IMR-90 (cell line): ENCODE data around the gene NAT14. TPM values are rescaled to one million over a fixed set of nuclear protein-coding genes. Genes with fewer than 3 reads are reported as not detected.

Experiments
- ATAC-seq: fragments of 200-7000 bp; cut with Tn5 transposase; 2 replicates; pipeline ENCODE4 v1.9.1; 2020; ENCODE audit warnings: low read depth, mild to moderate bottlenecking, moderate library complexity
- BruUV-seq: library from RNA; stranded (reverse); fragments of 400-500 nt; replicated peaks from 2 replicates; lab custom pipeline; 2021; lab: Mats Ljungman, UMichigan
- CTCF ChIA-PET: fragments of 300-600 bp; formaldehyde crosslinking; extraction: SDS; loops from one replicate; lab custom pipeline; 2021; ENCODE audit warnings: antibody characterized with exemption; lab: Yijun Ruan, JAX
- POLR2A ChIA-PET: fragments of 300-600 bp; sonication (Branson Sonifier 250); formaldehyde crosslinking; loops from one replicate; lab custom pipeline; 2022; ENCODE audit warnings: antibody characterized with exemption; ENCODE audit not compliant: unreplicated experiment; lab: Charles Lee
- DNase-seq: peaks from one replicate; pipeline ENCODE4 v3.0.0; 2013
- H2AFZ ChIP-seq: replicated peaks from 2 replicates; pipeline ENCODE3; 2013; ENCODE audit warnings: low read length, mild to moderate bottlenecking; ENCODE audit not compliant: poor library complexity
- H2AK5ac ChIP-seq: 2 replicates; pipeline ENCODE4 v1.6.1; 2013; ENCODE audit warnings: low read depth, low read length, inconsistent platforms
- H2AK9ac ChIP-seq: replicated peaks from 2 replicates; pipeline ENCODE3; 2013; ENCODE audit warnings: mild to moderate bottlenecking, low read depth, low read length, moderate library complexity; ENCODE audit not compliant: poor library complexity
- H2BK120ac ChIP-seq: 2 replicates; pipeline ENCODE4 v1.6.1; 2013; ENCODE audit warnings: low read depth, low read length, inconsistent platforms
- H2BK15ac ChIP-seq: 3 replicates; pipeline ENCODE4 v1.6.1; 2013; ENCODE audit warnings: low read depth, low read length, inconsistent platforms
- H2BK20ac ChIP-seq: 2 replicates; pipeline ENCODE4 v1.6.1; 2013; ENCODE audit warnings: low read depth, mild to moderate bottlenecking, inconsistent platforms, low read length, moderate library complexity
- H2BK5ac ChIP-seq: 2 replicates; pipeline ENCODE4 v1.6.1; 2013; ENCODE audit warnings: mild to moderate bottlenecking, low read depth, low read length, inconsistent platforms; ENCODE audit not compliant: poor library complexity, severe bottlenecking
- H3K14ac ChIP-seq: replicated peaks from 2 replicates; pipeline ENCODE4 v1.6.1; 2013; ENCODE audit warnings: low read depth, low read length, inconsistent platforms
- H3K18ac ChIP-seq: 2 replicates; pipeline ENCODE4 v1.6.1; 2013; ENCODE audit warnings: low read depth, low read length, control low read depth
- H3K23ac ChIP-seq: 2 replicates; pipeline ENCODE4 v1.6.1; 2013; ENCODE audit warnings: low read depth, low read length, inconsistent platforms
- H3K27ac ChIP-seq: 2 replicates; pipeline ENCODE4 v1.5.1; 2013; ENCODE audit warnings: mild to moderate bottlenecking, control low read depth, low read length; ENCODE audit not compliant: insufficient read depth
- H3K27me3 ChIP-seq: 2 replicates; pipeline ENCODE4 v1.6.1; 2013; ENCODE audit warnings: low read length; ENCODE audit not compliant: control insufficient read depth, insufficient read depth
- H3K36me3 ChIP-seq: 2 replicates; pipeline ENCODE4 v1.6.1; 2013; ENCODE audit warnings: low read length, mixed read lengths; ENCODE audit not compliant: control insufficient read depth, insufficient read depth
- H3K4ac ChIP-seq: 2 replicates; pipeline ENCODE4 v1.6.1; 2013; ENCODE audit warnings: low read depth, low read length, inconsistent platforms
- H3K4me1 ChIP-seq: 2 replicates; pipeline ENCODE4 v1.6.1; 2013; ENCODE audit warnings: low read length, mixed read lengths; ENCODE audit not compliant: control insufficient read depth, insufficient read depth
- H3K4me2 ChIP-seq: 2 replicates; pipeline ENCODE4 v1.6.1; 2013; ENCODE audit warnings: low read depth, mild to moderate bottlenecking, control low read depth, low read length, moderate library complexity
- H3K4me3 ChIP-seq: 2 replicates; pipeline ENCODE4 v1.5.1; 2013; ENCODE audit warnings: low read depth, mild to moderate bottlenecking, control low read depth, low read length, moderate library complexity; ENCODE audit not compliant: insufficient read depth
- H3K56ac ChIP-seq: 2 replicates; pipeline ENCODE4 v1.6.1; 2013; ENCODE audit warnings: low read length, inconsistent platforms; ENCODE audit not compliant: insufficient read depth; ENCODE audit errors: extremely low read depth
- H3K79me1 ChIP-seq, 2 experiments: 2 replicates each; pipeline ENCODE4 v1.6.1; 2013; ENCODE audit warnings: low read length in 2 of 2, inconsistent platforms in 1 of 2, low read depth in 1 of 2
- H3K9ac ChIP-seq: 2 replicates; pipeline ENCODE4 v1.6.1; 2013; ENCODE audit warnings: low read depth, low read length, control low read depth
- H3K9me1 ChIP-seq: 2 replicates; pipeline ENCODE4 v1.6.1; 2013; ENCODE audit warnings: low read length, inconsistent platforms; ENCODE audit not compliant: insufficient read depth
- H3K9me3 ChIP-seq: 2 replicates; pipeline ENCODE4 v1.6.1; 2013; ENCODE audit warnings: low read length; ENCODE audit not compliant: control insufficient read depth, insufficient read depth
- H4K20me1 ChIP-seq: 2 replicates; pipeline ENCODE4 v1.6.1; 2013; ENCODE audit warnings: low read length, inconsistent platforms; ENCODE audit not compliant: insufficient read depth
- H4K5ac ChIP-seq: 2 replicates; pipeline ENCODE4 v1.6.1; 2013; ENCODE audit warnings: mild to moderate bottlenecking, low read depth, low read length, control low read depth
- H4K8ac ChIP-seq, 2 experiments: 2 replicates each; pipeline ENCODE4 v1.6.1; 2013; ENCODE audit warnings: low read depth in 2 of 2, low read length in 2 of 2, control low read depth in 1 of 2, inconsistent platforms in 1 of 2
- H4K91ac ChIP-seq: 2 replicates; pipeline ENCODE4 v1.6.1; 2013; ENCODE audit warnings: low read depth, low read length, inconsistent platforms; ENCODE audit not compliant: insufficient read depth
- BHLHE40 ChIP-seq: fragments of 150-350 bp; IDR thresholded peaks from 2 replicates; pipeline ENCODE4 v1.6.1; 2016; ENCODE audit warnings: mild to moderate bottlenecking, low read depth, low read length
- CEBPB ChIP-seq: IDR thresholded peaks from 2 replicates; pipeline ENCODE4 v1.6.1; 2012; ENCODE audit warnings: low read depth, low read length, improper control_type of control experiment
- CHD1 ChIP-seq: IDR thresholded peaks from 2 replicates; pipeline ENCODE4 v1.6.1; 2012; ENCODE audit warnings: low read depth, low read length, improper control_type of control experiment
- FOS ChIP-seq: fragments of 150-350 bp; IDR thresholded peaks from 2 replicates; pipeline ENCODE4 v1.6.1; 2016; ENCODE audit warnings: low read depth, low read length
- MAFK ChIP-seq: IDR thresholded peaks from 2 replicates; pipeline ENCODE4 v1.6.1; 2012; ENCODE audit warnings: low read depth, low read length, improper control_type of control experiment
- MAZ ChIP-seq: IDR thresholded peaks from 2 replicates; pipeline ENCODE4 v1.6.1; 2012; ENCODE audit warnings: low read depth, mild to moderate bottlenecking, low read length, improper control_type of control experiment, moderate library complexity, borderline replicate concordance
- MXI1 ChIP-seq: IDR thresholded peaks from 2 replicates; pipeline ENCODE4 v1.6.1; 2012; ENCODE audit warnings: low read depth, mild to moderate bottlenecking, low read length, moderate library complexity, borderline replicate concordance
- NFE2L2 ChIP-seq: fragments of 150-350 bp; IDR thresholded peaks from 2 replicates; pipeline ENCODE4 v1.6.1; 2016; ENCODE audit warnings: low read depth, mild to moderate bottlenecking, low read length
- POLR2A ChIP-seq: IDR thresholded peaks from 2 replicates; pipeline ENCODE4 v1.6.1; 2012; ENCODE audit warnings: mild to moderate bottlenecking, low read depth, low read length
- RAD21 ChIP-seq: IDR thresholded peaks from 2 replicates; pipeline ENCODE4 v1.6.1; 2012; ENCODE audit warnings: low read length, improper control_type of control experiment
- RCOR1 ChIP-seq: IDR thresholded peaks from 2 replicates; pipeline ENCODE4 v1.6.1; 2012; ENCODE audit warnings: mild to moderate bottlenecking, low read length, improper control_type of control experiment; ENCODE audit not compliant: insufficient replicate concordance
- RFX5 ChIP-seq: IDR thresholded peaks from 2 replicates; pipeline ENCODE4 v1.8.0; 2012; ENCODE audit warnings: low read depth, mild to moderate bottlenecking, low read length, moderate library complexity
- SMC3 ChIP-seq: fragments of 150-350 bp; IDR thresholded peaks from 2 replicates; pipeline ENCODE4 v1.6.1; 2016; ENCODE audit warnings: low read depth, mild to moderate bottlenecking, antibody characterized with exemption, low read length, moderate library complexity
- WGBS, 2 experiments: methylation state at CpG; one replicate each; pipeline versions ENCODE4 v1.1.5 to v1.1.7; 2013; ENCODE audit warnings: missing lambda C conversion rate in 2 of 2; ENCODE audit not compliant: insufficient read length in 1 of 2; ENCODE audit errors: extremely low coverage in 2 of 2; 5-methylcytosine and 5-hydroxymethylcytosine counted together
- dilution Hi-C: fragments of 300-500 bp; cut with HindIII; formaldehyde crosslinking; loops from one replicate; pipeline ENCODE4 v1.14.3; 2018; ENCODE audit warnings: low sequenced_read_pairs; ENCODE audit not compliant: unreplicated experiment
- in situ Hi-C: fragments of 300-500 bp; cut with MboI; formaldehyde crosslinking; loops from 3 replicates; pipeline ENCODE4 v1.14.3; 2019; ENCODE audit warnings: low sequenced_read_pairs, inconsistent platforms, mixed read lengths
- intact Hi-C: fragments of 100-400 bp; cut with micrococcal nuclease; formaldehyde crosslinking; loops from 2 replicates; pipeline ENCODE4 v1.10.0; 2022
- polyA plus RNA-seq, 3 experiments: library from polyadenylated mRNA; depleted of rRNA; stranded (reverse); fragments of >200 nt; gene quantifications; 2 replicates each; pipeline ENCODE4 v1.2.3, GENCODE V29; 2012; ENCODE audit warnings: low replicate concordance in 1 of 3
- total RNA-seq: library from RNA; depleted of rRNA; stranded (reverse); fragments of >200 nt; gene quantifications from 2 replicates; pipeline ENCODE4 v1.2.3, GENCODE V29; 2012
- TF ChIP-seq, protein P1 (sequence below): conservative IDR thresholded peaks from 2 replicates; pipeline ENCODE4 v1.5.1; 2012; ENCODE audit warnings: mild to moderate bottlenecking, low read depth, low read length, improper control_type of control experiment
- TF ChIP-seq, protein P2 (sequence below): fragments of 150-350 bp; IDR thresholded peaks from 2 replicates; pipeline ENCODE4 v1.6.1; 2016; ENCODE audit warnings: low read depth, mild to moderate bottlenecking, low read length, moderate library complexity, borderline replicate concordance

The NAT14 gene
- total and polyA plus RNA-seq, 2 of the 4 experiments (the other 2 are of a cell fraction): 4.3 to 41.2 TPM

- no peak overlapping the region for H4K91ac ChIP-seq
- in situ Hi-C loops (no loop called here), dilution Hi-C loops (no loop called here), intact Hi-C loops (no loop called here)
- BruUV-seq: no TSS peak
- no peak overlapping the region for H3K23ac ChIP-seq
- no peaks in the 10 kb centered on the region for H3K27me3 ChIP-seq
- no peak overlapping the region for H3K14ac ChIP-seq
- 0 out of 2 replicates have a peak overlapping the region, but pooled peaks have one; percentile 19 for H3K4ac ChIP-seq
- no peak overlapping the region for H2BK15ac ChIP-seq
- CTCF ChIA-PET: no interaction called here
- H3K56ac ChIP-seq: no peak overlapping the region
- H3K9me3 ChIP-seq: no peaks in the 10 kb centered on the region
- H3K18ac ChIP-seq: no peak overlapping the region
- no peak overlapping the region for H2BK5ac ChIP-seq
- H4K5ac ChIP-seq: no peak overlapping the region
- no peaks in the 10 kb centered on the region; the same call in 1 of the 2 replicates for H4K20me1 ChIP-seq
- no peak overlapping the region; the same call in 1 of the 2 replicates for H2AK5ac ChIP-seq
- POLR2A ChIA-PET: no interaction called here
- no peaks in the 10 kb centered on the region for H3K36me3 ChIP-seq
- H3K9me1 ChIP-seq: peaks cover 12% of the 10 kb centered on the region
- no peak overlapping the region for H3K27ac ChIP-seq
- no peak overlapping the region for H3K9ac ChIP-seq
- H2BK20ac ChIP-seq: no peak overlapping the region
- H3K79me1 ChIP-seq: peaks cover 9 to 20% of the 10 kb centered on the region in 2 experiments; a peak in 3 of 4 replicates
- ATAC-seq (no peak), DNase-seq (no peak)
- peak overlapping the region; percentile 90 for H2AK9ac ChIP-seq
- H3K4me2 ChIP-seq: no peak overlapping the region
- H3K4me3 ChIP-seq: no peak overlapping the region
- peak overlapping the region; percentile 1; the same call in 1 of the 2 replicates for H2BK120ac ChIP-seq
- H4K8ac ChIP-seq: peak overlapping the region in 1 of 2 experiments; percentile 38; a peak in 3 of 4 replicates
- peak overlapping the region; percentile 58 for H2AFZ ChIP-seq
- 59% methylated on average over 4 of the region's 16 CpGs; no CpG with 5 or more reads in 1 of the 2 experiments for WGBS, 2 experiments
- H3K4me1 ChIP-seq: peaks cover 9% of the 10 kb centered on the region
- TF ChIP-seq POLR2A (no peak), CEBPB (no peak), BHLHE40 (no peak), MXI1 (no peak), RCOR1 (no peak), MAFK (no peak), FOS (no peak), MAZ (no peak), RAD21 (no peak), CHD1 (no peak), NFE2L2 (no peak), RFX5 (no peak), SMC3 (no peak)
- TF ChIP-seq, protein P1, sequence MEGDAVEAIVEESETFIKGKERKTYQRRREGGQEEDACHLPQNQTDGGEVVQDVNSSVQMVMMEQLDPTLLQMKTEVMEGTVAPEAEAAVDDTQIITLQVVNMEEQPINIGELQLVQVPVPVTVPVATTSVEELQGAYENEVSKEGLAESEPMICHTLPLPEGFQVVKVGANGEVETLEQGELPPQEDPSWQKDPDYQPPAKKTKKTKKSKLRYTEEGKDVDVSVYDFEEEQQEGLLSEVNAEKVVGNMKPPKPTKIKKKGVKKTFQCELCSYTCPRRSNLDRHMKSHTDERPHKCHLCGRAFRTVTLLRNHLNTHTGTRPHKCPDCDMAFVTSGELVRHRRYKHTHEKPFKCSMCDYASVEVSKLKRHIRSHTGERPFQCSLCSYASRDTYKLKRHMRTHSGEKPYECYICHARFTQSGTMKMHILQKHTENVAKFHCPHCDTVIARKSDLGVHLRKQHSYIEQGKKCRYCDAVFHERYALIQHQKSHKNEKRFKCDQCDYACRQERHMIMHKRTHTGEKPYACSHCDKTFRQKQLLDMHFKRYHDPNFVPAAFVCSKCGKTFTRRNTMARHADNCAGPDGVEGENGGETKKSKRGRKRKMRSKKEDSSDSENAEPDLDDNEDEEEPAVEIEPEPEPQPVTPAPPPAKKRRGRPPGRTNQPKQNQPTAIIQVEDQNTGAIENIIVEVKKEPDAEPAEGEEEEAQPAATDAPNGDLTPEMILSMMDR: no peak
- TF ChIP-seq, protein P2, sequence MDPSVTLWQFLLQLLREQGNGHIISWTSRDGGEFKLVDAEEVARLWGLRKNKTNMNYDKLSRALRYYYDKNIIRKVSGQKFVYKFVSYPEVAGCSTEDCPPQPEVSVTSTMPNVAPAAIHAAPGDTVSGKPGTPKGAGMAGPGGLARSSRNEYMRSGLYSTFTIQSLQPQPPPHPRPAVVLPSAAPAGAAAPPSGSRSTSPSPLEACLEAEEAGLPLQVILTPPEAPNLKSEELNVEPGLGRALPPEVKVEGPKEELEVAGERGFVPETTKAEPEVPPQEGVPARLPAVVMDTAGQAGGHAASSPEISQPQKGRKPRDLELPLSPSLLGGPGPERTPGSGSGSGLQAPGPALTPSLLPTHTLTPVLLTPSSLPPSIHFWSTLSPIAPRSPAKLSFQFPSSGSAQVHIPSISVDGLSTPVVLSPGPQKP: no peak
Observed at GRCh38 chr19:55473225-55474012, 11.6 kb upstream of the NAT14 start.
